HEK293 (cell line): ENCODE results near the gene JMJD7.

Experiments used
- CTCF ChIA-PET: fragments of 350-600 bp; formaldehyde crosslinking; extraction: SDS; loops from one replicate; lab custom pipeline; 2021; ENCODE audit warnings: antibody characterized with exemption; lab: Yijun Ruan, JAX
- POLR2A ChIA-PET: fragments of 300-600 bp; formaldehyde crosslinking; extraction: SDS; loops from one replicate; lab custom pipeline; 2020; ENCODE audit warnings: antibody characterized with exemption, inconsistent platforms; lab: Yijun Ruan, JAX
- H3K27ac ChIP-seq: fragments of 200-500 bp; sonication (Bioruptor generic); 2 replicates; pipeline ENCODE4 v1.5.1; 2014; ENCODE audit warnings: low read depth, low read length, control low read depth, inconsistent platforms; ENCODE audit errors: extremely low read depth
- H3K36me3 ChIP-seq, 2 experiments: fragments of 200-500 bp in 1 of 2; sonication (Bioruptor generic) in 1 of 2; 1 replicate in 1 of 2; 2 replicates in 1 of 2; pipeline ENCODE4 v1.5.1; 2014 to 2017; ENCODE audit warnings: inconsistent platforms in 2 of 2, low read length in 2 of 2; ENCODE audit not compliant: control insufficient read depth in 2 of 2, insufficient read depth in 1 of 2
- H3K4me1 ChIP-seq: fragments of 200-500 bp; sonication (Bioruptor generic); 2 replicates; pipeline ENCODE4 v1.5.1; 2014; ENCODE audit warnings: mild to moderate bottlenecking, low read length, inconsistent platforms; ENCODE audit not compliant: control insufficient read depth, insufficient read depth
- H3K4me3 ChIP-seq: 2 replicates; pipeline ENCODE4 v1.5.1; 2011; ENCODE audit warnings: low read depth, mild to moderate bottlenecking, control low read depth, low read length, moderate library complexity
- H3K9me3 ChIP-seq: fragments of 200-500 bp; sonication (Bioruptor generic); 2 replicates; pipeline ENCODE4 v1.5.1; 2014; ENCODE audit warnings: low read depth, low read length, inconsistent platforms; ENCODE audit not compliant: control insufficient read depth, insufficient read depth
- INSM2 ChIP-seq: fragments of 450-650 bp; formaldehyde crosslinking; IDR thresholded peaks from 2 replicates; pipeline ENCODE4 v1.5.1; 2016; ENCODE audit warnings: missing biosample characterization, missing genetic modification characterization
- KLF7 ChIP-seq: fragments of 450-650 bp; formaldehyde crosslinking; IDR thresholded peaks from 2 replicates; pipeline ENCODE4 v1.5.1; 2016; ENCODE audit warnings: missing biosample characterization, missing genetic modification characterization, borderline replicate concordance
- SP7 ChIP-seq: fragments of 450-650 bp; formaldehyde crosslinking; IDR thresholded peaks from 2 replicates; pipeline ENCODE4 v1.5.1; 2016; ENCODE audit warnings: missing biosample characterization, missing genetic modification characterization
- TSHZ1 ChIP-seq: fragments of 450-650 bp; formaldehyde crosslinking; IDR thresholded peaks from 2 replicates; pipeline ENCODE4 v1.5.1; 2016; ENCODE audit warnings: missing biosample characterization, missing genetic modification characterization, borderline replicate concordance
- ZBTB1 ChIP-seq: fragments of 450-650 bp; formaldehyde crosslinking; IDR thresholded peaks from 2 replicates; pipeline ENCODE4 v1.5.1; 2016; ENCODE audit warnings: missing biosample characterization, missing genetic modification characterization
- ZBTB48 ChIP-seq: fragments of 450-650 bp; formaldehyde crosslinking; IDR thresholded peaks from 2 replicates; pipeline ENCODE4 v1.5.1; 2016; ENCODE audit warnings: missing biosample characterization, missing genetic modification characterization
- ZFHX2 ChIP-seq: fragments of 450-650 bp; formaldehyde crosslinking; conservative IDR thresholded peaks from 2 replicates; pipeline ENCODE4 v1.5.1; 2016; ENCODE audit warnings: missing biosample characterization, missing genetic modification characterization
- ZNF112 ChIP-seq: fragments of 450-650 bp; formaldehyde crosslinking; IDR thresholded peaks from 2 replicates; pipeline ENCODE4 v1.5.0; 2017; ENCODE audit warnings: missing biosample characterization, missing genetic modification characterization
- ZNF184 ChIP-seq: fragments of 450-650 bp; IDR thresholded peaks from 2 replicates; pipeline ENCODE4 v1.5.1; 2018; ENCODE audit warnings: missing biosample characterization, mild to moderate bottlenecking, missing genetic modification characterization
- ZNF23 ChIP-seq: fragments of 450-650 bp; formaldehyde crosslinking; IDR thresholded peaks from 2 replicates; pipeline ENCODE4 v1.5.1; 2016; ENCODE audit warnings: missing biosample characterization, missing genetic modification characterization, borderline replicate concordance
- ZNF335 ChIP-seq: fragments of 450-650 bp; formaldehyde crosslinking; conservative IDR thresholded peaks from 2 replicates; pipeline ENCODE4 v1.5.1; 2016; ENCODE audit warnings: missing biosample characterization, missing genetic modification characterization
- ZNF362 ChIP-seq: fragments of 450-650 bp; formaldehyde crosslinking; IDR thresholded peaks from 2 replicates; pipeline ENCODE4 v1.5.1; 2016; ENCODE audit warnings: missing biosample characterization, missing genetic modification characterization
- ZNF433 ChIP-seq: fragments of 450-650 bp; formaldehyde crosslinking; IDR thresholded peaks from 2 replicates; pipeline ENCODE4 v1.5.1; 2016; ENCODE audit warnings: missing biosample characterization, missing genetic modification characterization, low read depth
- ZNF521 ChIP-seq: fragments of 450-650 bp; formaldehyde crosslinking; IDR thresholded peaks from 2 replicates; pipeline ENCODE4 v1.5.1; 2017; ENCODE audit warnings: missing biosample characterization, mild to moderate bottlenecking, missing genetic modification characterization
- ZNF561 ChIP-seq: fragments of 450-650 bp; IDR thresholded peaks from 2 replicates; pipeline ENCODE4 v1.5.1; 2018; ENCODE audit warnings: missing biosample characterization, missing genetic modification characterization, borderline replicate concordance
- ZNF664 ChIP-seq: fragments of 450-650 bp; formaldehyde crosslinking; IDR thresholded peaks from 2 replicates; pipeline ENCODE4 v1.5.1; 2016; ENCODE audit warnings: missing biosample characterization, missing genetic modification characterization
- ZSCAN23 ChIP-seq: fragments of 450-650 bp; formaldehyde crosslinking; IDR thresholded peaks from 2 replicates; pipeline ENCODE4 v1.5.1; 2016; ENCODE audit warnings: missing biosample characterization, missing genetic modification characterization
- TF ChIP-seq, protein P1 (sequence below): fragments of 450-650 bp; formaldehyde crosslinking; IDR thresholded peaks from 2 replicates; pipeline ENCODE4 v1.5.1; 2016; ENCODE audit warnings: missing biosample characterization, missing genetic modification characterization
- TF ChIP-seq, protein P2 (sequence below): fragments of 450-650 bp; formaldehyde crosslinking; IDR thresholded peaks from 2 replicates; pipeline ENCODE4 v1.5.1; 2016; ENCODE audit warnings: missing biosample characterization, missing genetic modification characterization
- TF ChIP-seq, protein P3 (sequence below): fragments of 450-650 bp; IDR thresholded peaks from 2 replicates; pipeline ENCODE4 v1.5.1; 2018; ENCODE audit warnings: missing biosample characterization, missing genetic modification characterization

Gene JMJD7

GRCh38 chr15:41809526-41810220, 18.2 kb upstream of the JMJD7 start (continued):
- TF ChIP-seq ZBTB48 (tag by site-specific recombination) (no peak), ZNF184 (tag by site-specific recombination) (no peak), INSM2 (tag by site-specific recombination) (no peak), ZBTB1 (tag by site-specific recombination) (no peak), ZFHX2 (tag by site-specific recombination) (no peak), ZNF362 (tag by site-specific recombination) (no peak), TSHZ1 (tag by site-specific recombination) (no peak), ZNF664 (tag by site-specific recombination) (no peak), ZNF335 (tag by site-specific recombination) (no peak)
- TF ChIP-seq, protein P1, sequence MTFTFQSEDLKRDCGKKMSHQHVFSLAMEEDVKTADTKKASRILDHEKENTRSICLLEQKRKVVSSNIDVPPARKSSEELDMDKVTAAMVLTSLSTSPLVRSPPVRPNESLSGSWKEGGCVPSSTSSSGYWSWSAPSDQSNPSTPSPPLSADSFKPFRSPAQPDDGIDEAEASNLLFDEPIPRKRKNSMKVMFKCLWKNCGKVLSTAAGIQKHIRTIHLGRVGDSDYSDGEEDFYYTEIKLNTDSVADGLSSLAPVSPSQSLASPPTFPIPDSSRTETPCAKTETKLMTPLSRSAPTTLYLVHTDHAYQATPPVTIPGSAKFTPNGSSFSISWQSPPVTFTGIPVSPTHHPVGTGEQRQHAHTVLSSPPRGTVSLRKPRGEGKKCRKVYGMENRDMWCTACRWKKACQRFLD (tag by site-specific recombination) = no peak

- ChIA-PET POLR2A (interaction anchor here (0.6 to 0.9 kb wide), 3 partner anchors 37 to 207 kb away, joined by 3 to 8 read pairs (median 6); partner anchors contain the start of gene MAPKBP1), CTCF (interaction anchor here (0.6 to 6.5 kb wide), 18 partner anchors 8 to 368 kb away, joined by 3 to 100 read pairs (median 5); partner anchors contain the start of gene MAPKBP1)
- Histone ChIP-seq H3K9me3 (no peaks in the 10 kb centered on the region), H3K4me3 (no peak overlapping the region), H3K4me1 (no peaks in the 10 kb centered on the region), H3K36me3 (peaks cover 0 to 14% of the 10 kb centered on the region in 2 experiments; a peak in 1 of 3 replicates), H3K27ac (no peak overlapping the region)
- no peak for TF ChIP-seq ZSCAN23 (tag by site-specific recombination)
- TF ChIP-seq KLF7 (tag by site-specific recombination) = no peak
- TF ChIP-seq, protein P2, sequence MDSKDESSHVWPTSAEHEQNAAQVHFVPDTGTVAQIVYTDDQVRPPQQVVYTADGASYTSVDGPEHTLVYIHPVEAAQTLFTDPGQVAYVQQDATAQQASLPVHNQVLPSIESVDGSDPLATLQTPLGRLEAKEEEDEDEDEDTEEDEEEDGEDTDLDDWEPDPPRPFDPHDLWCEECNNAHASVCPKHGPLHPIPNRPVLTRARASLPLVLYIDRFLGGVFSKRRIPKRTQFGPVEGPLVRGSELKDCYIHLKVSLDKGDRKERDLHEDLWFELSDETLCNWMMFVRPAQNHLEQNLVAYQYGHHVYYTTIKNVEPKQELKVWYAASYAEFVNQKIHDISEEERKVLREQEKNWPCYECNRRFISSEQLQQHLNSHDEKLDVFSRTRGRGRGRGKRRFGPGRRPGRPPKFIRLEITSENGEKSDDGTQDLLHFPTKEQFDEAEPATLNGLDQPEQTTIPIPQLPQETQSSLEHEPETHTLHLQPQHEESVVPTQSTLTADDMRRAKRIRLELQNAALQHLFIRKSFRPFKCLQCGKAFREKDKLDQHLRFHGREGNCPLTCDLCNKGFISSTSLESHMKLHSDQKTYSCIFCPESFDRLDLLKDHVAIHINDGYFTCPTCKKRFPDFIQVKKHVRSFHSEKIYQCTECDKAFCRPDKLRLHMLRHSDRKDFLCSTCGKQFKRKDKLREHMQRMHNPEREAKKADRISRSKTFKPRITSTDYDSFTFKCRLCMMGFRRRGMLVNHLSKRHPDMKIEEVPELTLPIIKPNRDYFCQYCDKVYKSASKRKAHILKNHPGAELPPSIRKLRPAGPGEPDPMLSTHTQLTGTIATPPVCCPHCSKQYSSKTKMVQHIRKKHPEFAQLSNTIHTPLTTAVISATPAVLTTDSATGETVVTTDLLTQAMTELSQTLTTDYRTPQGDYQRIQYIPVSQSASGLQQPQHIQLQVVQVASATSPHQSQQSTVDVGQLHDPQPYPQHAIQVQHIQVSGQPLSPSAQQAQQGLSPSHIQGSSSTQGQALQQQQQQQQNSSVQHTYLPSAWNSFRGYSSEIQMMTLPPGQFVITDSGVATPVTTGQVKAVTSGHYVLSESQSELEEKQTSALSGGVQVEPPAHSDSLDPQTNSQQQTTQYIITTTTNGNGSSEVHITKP (tag by site-specific recombination) = no peak
- no peak for TF ChIP-seq ZNF23 (tag by site-specific recombination)
- TF ChIP-seq, protein P3, sequence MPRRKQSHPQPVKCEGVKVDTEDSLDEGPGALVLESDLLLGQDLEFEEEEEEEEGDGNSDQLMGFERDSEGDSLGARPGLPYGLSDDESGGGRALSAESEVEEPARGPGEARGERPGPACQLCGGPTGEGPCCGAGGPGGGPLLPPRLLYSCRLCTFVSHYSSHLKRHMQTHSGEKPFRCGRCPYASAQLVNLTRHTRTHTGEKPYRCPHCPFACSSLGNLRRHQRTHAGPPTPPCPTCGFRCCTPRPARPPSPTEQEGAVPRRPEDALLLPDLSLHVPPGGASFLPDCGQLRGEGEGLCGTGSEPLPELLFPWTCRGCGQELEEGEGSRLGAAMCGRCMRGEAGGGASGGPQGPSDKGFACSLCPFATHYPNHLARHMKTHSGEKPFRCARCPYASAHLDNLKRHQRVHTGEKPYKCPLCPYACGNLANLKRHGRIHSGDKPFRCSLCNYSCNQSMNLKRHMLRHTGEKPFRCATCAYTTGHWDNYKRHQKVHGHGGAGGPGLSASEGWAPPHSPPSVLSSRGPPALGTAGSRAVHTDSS (tag by site-specific recombination) = no peak
- TF ChIP-seq SP7 (tag by site-specific recombination) = no peak
- no peak for TF ChIP-seq ZNF433 (tag by site-specific recombination)
- TF ChIP-seq ZNF112 (tag by site-specific recombination) = no peak
- TF ChIP-seq ZNF521 (tag by site-specific recombination) = no peak
- no peak for TF ChIP-seq ZNF561 (tag by site-specific recombination)
Observed at GRCh38 chr15:41810651-41811431, 17.1 kb upstream of the JMJD7 start.
